HepG2 (cell line): ENCODE results near the gene CD6. TPM values are rescaled to one million over a fixed set of nuclear protein-coding genes. Genes with fewer than 3 reads are reported as not detected.

Experiments used
- ATAC-seq: fragments of 200-7000 bp; cut with Tn5 transposase; 3 replicates; pipeline ENCODE4 v1.9.1; 2020; ENCODE audit warnings: mild to moderate bottlenecking, moderate library complexity
- BruUV-seq: library from RNA; stranded (reverse); fragments of 400-500 nt; replicated peaks from 2 replicates; lab custom pipeline; 2021; lab: Mats Ljungman, UMichigan
- CTCF ChIA-PET: fragments of 300-600 bp; formaldehyde crosslinking; extraction: SDS; loops from one replicate; lab custom pipeline; 2021; ENCODE audit warnings: low total read pairs, inconsistent platforms, low intra/inter-chr PET ratio; lab: Yijun Ruan, JAX
- POLR2A ChIA-PET: fragments of 350-600 bp; sonication (Branson Sonifier 250); formaldehyde crosslinking; loops from one replicate; lab custom pipeline; 2020; ENCODE audit warnings: antibody characterized with exemption, inconsistent platforms; lab: Yijun Ruan, JAX
- DNase-seq: peaks from one replicate; pipeline ENCODE4 v3.0.0-alpha.2; 2015; ENCODE audit warnings: low spot score
- FAIRE-seq: peaks from 3 replicates; lab custom pipeline; 2011; peaks lifted over from hg19 to GRCh38; lab: Jason Lieb, UNC
- H2AFZ ChIP-seq: one replicate; pipeline ENCODE4 v1.6.1; 2011; ENCODE audit warnings: low read length, inconsistent platforms
- H3K27ac ChIP-seq: fragments of 300-600 bp; 3 replicates; pipeline ENCODE4 v1.8.0; 2011; ENCODE audit warnings: mixed run types, mild to moderate bottlenecking, mixed read lengths, low read length, inconsistent platforms; ENCODE audit not compliant: insufficient read depth; ENCODE audit errors: extremely low read length
- H3K27me3 ChIP-seq, 2 experiments: fragments of 200-600 bp in 1 of 2; 2 replicates in 1 of 2; 3 replicates in 1 of 2; pipeline versions ENCODE4 v1.6.0 to v1.8.0; 2011; ENCODE audit warnings: low read length in 2 of 2, mild to moderate bottlenecking in 2 of 2, moderate library complexity in 2 of 2, inconsistent platforms in 1 of 2; ENCODE audit not compliant: insufficient read depth in 2 of 2, control insufficient read depth in 1 of 2
- H3K36me3 ChIP-seq, 2 experiments: fragments of 200-600 bp in 1 of 2; replicated peaks in 1 of 2; 2 replicates in 1 of 2; 3 replicates in 1 of 2; pipeline versions ENCODE4 v1.5.1 to v1.8.0; 2011; ENCODE audit warnings: low read length in 2 of 2, inconsistent platforms in 1 of 2; ENCODE audit not compliant: insufficient read depth in 2 of 2, control insufficient read depth in 1 of 2
- H3K4me1 ChIP-seq: 2 replicates; pipeline ENCODE4 v1.5.1; 2012; ENCODE audit warnings: low read length, inconsistent platforms; ENCODE audit not compliant: insufficient read depth
- H3K4me2 ChIP-seq: 2 replicates; pipeline ENCODE4 v1.6.0; 2011; ENCODE audit warnings: low read depth, low read length, inconsistent platforms
- H3K4me3 ChIP-seq, 3 experiments: fragments of 200-600 bp in 1 of 3; sonication (generic), shearing (Covaris generic) in 1 of 3; replicated peaks in 1 of 3; 2 replicates each; pipeline ENCODE4 v1.5.1; 2011 to 2016; ENCODE audit warnings: low read length in 3 of 3, inconsistent platforms in 2 of 3, low read depth in 2 of 3, mild to moderate bottlenecking in 2 of 3, control low read depth in 1 of 3, mixed read lengths in 1 of 3; ENCODE audit not compliant: insufficient read depth in 1 of 3
- H3K79me2 ChIP-seq: one replicate; pipeline ENCODE4 v1.6.1; 2011; ENCODE audit warnings: low read length, inconsistent platforms; ENCODE audit not compliant: insufficient read depth
- H3K9ac ChIP-seq: 2 replicates; pipeline ENCODE4 v1.6.0; 2011; ENCODE audit warnings: mild to moderate bottlenecking, low read depth, low read length, inconsistent platforms; ENCODE audit not compliant: insufficient read depth
- H3K9me3 ChIP-seq: 2 replicates; pipeline ENCODE4 v1.5.1; 2012; ENCODE audit warnings: mild to moderate bottlenecking, low read length
- H4K20me1 ChIP-seq: 2 replicates; pipeline ENCODE4 v1.6.0; 2011; ENCODE audit warnings: inconsistent platforms, mild to moderate bottlenecking, low read length, moderate library complexity; ENCODE audit not compliant: insufficient read depth
- GMEB1 ChIP-seq: sonication (generic); formaldehyde crosslinking; IDR thresholded peaks from 2 replicates; pipeline ENCODE4 v1.5.1; 2020; ENCODE audit warnings: missing genetic modification reagents, mild to moderate bottlenecking, borderline replicate concordance
- HDAC6 ChIP-seq: fragments of 200-600 bp; sonication (generic); IDR thresholded peaks from 2 replicates; pipeline ENCODE4 v1.7.0; 2017; ENCODE audit warnings: mild to moderate bottlenecking, antibody characterized with exemption, low read length, low read depth
- HHEX ChIP-seq: IDR thresholded peaks from 2 replicates; pipeline ENCODE4 v1.6.1; 2016; ENCODE audit warnings: control low read depth
- MAFF ChIP-seq: IDR thresholded peaks from 2 replicates; pipeline ENCODE4 v1.6.1; 2011; ENCODE audit warnings: low read depth, low read length, improper control_type of control experiment
- SRSF9 ChIP-seq: fragments of 200-400 bp; formaldehyde crosslinking; IDR thresholded peaks from 2 replicates; pipeline ENCODE4 v1.6.1; 2018; ENCODE audit warnings: borderline replicate concordance, mild to moderate bottlenecking, low read depth, low read length; ENCODE audit not compliant: insufficient read depth, poor library complexity, severe bottlenecking
- ZNF12 ChIP-seq: sonication (generic); formaldehyde crosslinking; IDR thresholded peaks from 2 replicates; pipeline ENCODE4 v1.5.0; 2020; ENCODE audit warnings: missing genetic modification reagents
- ZNF609 ChIP-seq: sonication (generic); formaldehyde crosslinking; IDR thresholded peaks from 2 replicates; pipeline ENCODE4 v1.4.0; 2020; ENCODE audit warnings: mild to moderate bottlenecking, missing genetic modification reagents, borderline replicate concordance
- WGBS: methylation state at CpG from one replicate; pipeline ENCODE4 v1.1.6; 2017; ENCODE audit warnings: low lambda C conversion rate; 5-methylcytosine and 5-hydroxymethylcytosine counted together
- in situ Hi-C: cut with HindIII; loops from 2 replicates; pipeline ENCODE4 v1.10.0; 2017; ENCODE audit warnings: low pct_unique_long_range_greater_than_20kb; ENCODE audit not compliant: extremely low pct_ligation_motif_present
- intact Hi-C: fragments of 100-400 bp; cut with micrococcal nuclease; formaldehyde crosslinking; loops from one replicate; pipeline ENCODE4 v1.10.0; 2022; ENCODE audit not compliant: unreplicated experiment
- polyA plus RNA-seq, 8 experiments: library from polyadenylated mRNA; depleted of rRNA in 3 of 8; stranded (reverse) in 7 of 8; unstranded in 1 of 8; fragments of >200 nt; fragmentation: Illumina TruSeq in 4 of 8; extraction: Trizol in 4 of 8; gene quantifications; 2 replicates each; pipeline versions ENCODE4 v1.2.1 to v1.2.3, GENCODE V29; 2011 to 2016; ENCODE audit warnings: low read depth in 4 of 8, missing spikeins in 1 of 8, mixed read lengths in 1 of 8; ENCODE audit not compliant: insufficient read depth in 1 of 8
- total RNA-seq, 5 experiments: library from RNA; depleted of rRNA; stranded (reverse); fragments of >200 nt; fragmentation: Illumina TruSeq; extraction: Trizol; gene quantifications; 2 replicates each; pipeline ENCODE4 v1.2.3, GENCODE V29; 2016; ENCODE audit warnings: low read depth in 1 of 5
- TF ChIP-seq, protein P1 (sequence below): sonication (generic); formaldehyde crosslinking; IDR thresholded peaks from 2 replicates; pipeline ENCODE4 v1.8.0; 2022; ENCODE audit warnings: missing genetic modification reagents, low read depth, mild to moderate bottlenecking, borderline replicate concordance
- TF ChIP-seq, protein P2 (sequence below): IDR thresholded peaks from 2 replicates; pipeline ENCODE4 v1.6.1; 2012; ENCODE audit warnings: low read length, improper control_type of control experiment

The CD6 gene
- total and polyA plus RNA-seq, 2 of the 13 experiments (the other 11 are each of a cell fraction or from before 2014, with no cell fraction given), result not detected

DNA sequence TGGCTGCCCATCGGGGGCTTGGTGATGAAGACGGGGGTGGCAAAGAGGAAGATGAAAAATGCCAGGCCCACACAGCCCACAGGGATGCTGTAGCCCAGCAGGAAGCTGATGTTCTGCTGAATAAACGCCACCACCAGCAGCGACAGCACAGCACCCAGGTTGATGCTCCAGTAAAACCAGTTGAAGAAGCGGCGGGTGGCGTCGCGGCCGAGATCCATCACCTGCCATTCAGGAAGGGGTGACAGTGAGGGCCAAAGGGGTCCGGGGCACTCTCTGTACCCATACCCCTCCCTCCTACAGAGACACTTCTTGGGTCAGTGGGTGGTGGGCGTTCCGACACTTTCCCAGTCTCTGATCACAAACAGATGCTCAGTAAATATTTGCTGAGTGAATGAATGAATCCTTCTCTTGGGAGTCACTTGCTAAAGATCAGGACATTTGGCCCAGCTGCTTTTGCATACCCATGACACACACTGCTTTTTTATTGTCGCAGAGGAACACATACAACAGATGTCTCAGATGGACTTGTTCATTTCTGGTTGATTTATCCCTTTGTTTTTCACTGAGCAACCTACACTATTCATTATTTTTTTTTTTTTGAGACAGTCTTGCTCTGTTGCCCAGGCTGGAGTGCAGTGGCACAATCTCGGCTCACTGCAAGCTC lies 24.7 kb upstream of the CD6 start (continued):
- no peak for TF ChIP-seq GMEB1 (CRISPR knock-in tag)
- TF ChIP-seq HDAC6, result no peak
- TF ChIP-seq, protein P1, sequence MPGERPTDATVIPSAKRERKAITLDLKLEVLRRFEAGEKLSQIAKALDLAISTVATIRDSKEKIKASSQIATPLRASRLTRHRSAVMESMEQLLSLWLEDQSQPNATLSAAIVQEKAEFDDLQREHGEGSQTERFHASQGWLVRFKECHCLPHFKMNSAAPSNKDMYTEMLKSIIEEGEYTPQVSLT (CRISPR knock-in tag), result no peak
- no peak for TF ChIP-seq MAFF
- TF ChIP-seq, protein P2, sequence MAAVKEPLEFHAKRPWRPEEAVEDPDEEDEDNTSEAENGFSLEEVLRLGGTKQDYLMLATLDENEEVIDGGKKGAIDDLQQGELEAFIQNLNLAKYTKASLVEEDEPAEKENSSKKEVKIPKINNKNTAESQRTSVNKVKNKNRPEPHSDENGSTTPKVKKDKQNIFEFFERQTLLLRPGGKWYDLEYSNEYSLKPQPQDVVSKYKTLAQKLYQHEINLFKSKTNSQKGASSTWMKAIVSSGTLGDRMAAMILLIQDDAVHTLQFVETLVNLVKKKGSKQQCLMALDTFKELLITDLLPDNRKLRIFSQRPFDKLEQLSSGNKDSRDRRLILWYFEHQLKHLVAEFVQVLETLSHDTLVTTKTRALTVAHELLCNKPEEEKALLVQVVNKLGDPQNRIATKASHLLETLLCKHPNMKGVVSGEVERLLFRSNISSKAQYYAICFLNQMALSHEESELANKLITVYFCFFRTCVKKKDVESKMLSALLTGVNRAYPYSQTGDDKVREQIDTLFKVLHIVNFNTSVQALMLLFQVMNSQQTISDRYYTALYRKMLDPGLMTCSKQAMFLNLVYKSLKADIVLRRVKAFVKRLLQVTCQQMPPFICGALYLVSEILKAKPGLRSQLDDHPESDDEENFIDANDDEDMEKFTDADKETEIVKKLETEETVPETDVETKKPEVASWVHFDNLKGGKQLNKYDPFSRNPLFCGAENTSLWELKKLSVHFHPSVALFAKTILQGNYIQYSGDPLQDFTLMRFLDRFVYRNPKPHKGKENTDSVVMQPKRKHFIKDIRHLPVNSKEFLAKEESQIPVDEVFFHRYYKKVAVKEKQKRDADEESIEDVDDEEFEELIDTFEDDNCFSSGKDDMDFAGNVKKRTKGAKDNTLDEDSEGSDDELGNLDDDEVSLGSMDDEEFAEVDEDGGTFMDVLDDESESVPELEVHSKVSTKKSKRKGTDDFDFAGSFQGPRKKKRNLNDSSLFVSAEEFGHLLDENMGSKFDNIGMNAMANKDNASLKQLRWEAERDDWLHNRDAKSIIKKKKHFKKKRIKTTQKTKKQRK, result no peak
- TF ChIP-seq HHEX, result no peak
- TF ChIP-seq, all 625 proteins: peak for 0

- H3K36me3 ChIP-seq, result no peaks in the 10 kb centered on the region
- ATAC-seq (no peak), FAIRE-seq (no peak), DNase-seq (no peak)
- H3K27ac ChIP-seq, result no peak overlapping the region
- H3K9ac ChIP-seq, result no peak overlapping the region
- no peak overlapping the region for H3K4me3 ChIP-seq
- BruUV-seq, result no TSS peak
- intact Hi-C loops, result no loop called here
- H3K4me1 ChIP-seq, result no peaks in the 10 kb centered on the region
- WGBS, result 0% methylated on average over 2 of the region's 2 CpGs
- H4K20me1 ChIP-seq, result no peaks in the 10 kb centered on the region
- H2AFZ ChIP-seq, result no peak overlapping the region
- H3K9me3 ChIP-seq, result no peaks in the 10 kb centered on the region
- POLR2A ChIA-PET, result no interaction called here
- TF ChIP-seq ZNF12 (no peak), ZNF609 (CRISPR knock-in tag) (no peak), SRSF9 (no peak)
- TF ChIP-seq, all 625 proteins: peak for 0
- CTCF ChIA-PET, result no interaction called here
- Histone ChIP-seq H3K79me2 (no peaks in the 10 kb centered on the region), H3K4me2 (no peak overlapping the region), H3K27me3 (peaks cover 0 to 9% of the 10 kb centered on the region in 2 experiments; a peak in 1 of 5 replicates)
- in situ Hi-C loops, result no loop called here
These were observed 23.8 kb upstream of the CD6 start for GRCh38 chr11:60947700-60948099.
